ENCODE results near the gene GRID2. TPM values are rescaled to one million over a fixed set of nuclear protein-coding genes. Genes with fewer than 3 reads are reported as not detected.

The GRID2 gene
- total and polyA plus RNA-seq, 2 donors from 2014 or later = 0.19 TPM; not detected in 1

DNA sequence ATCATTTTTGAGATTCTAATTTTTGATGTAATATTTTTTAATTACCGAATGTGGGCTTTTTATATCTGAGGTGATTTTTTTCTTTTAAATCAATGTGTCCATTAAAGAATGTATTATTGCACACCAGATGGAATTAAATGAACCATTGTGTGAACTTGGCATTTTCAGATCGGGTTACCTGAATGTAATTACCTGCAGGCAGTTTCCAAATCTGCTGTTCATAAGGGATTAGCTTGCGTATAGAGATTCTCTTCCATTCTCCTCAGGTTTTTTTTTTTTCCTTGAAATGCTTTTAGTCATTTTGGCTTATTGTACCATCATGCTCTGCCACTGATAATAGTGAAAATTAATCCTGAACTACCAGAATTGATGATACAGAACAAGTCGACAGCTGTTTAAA, 1013.3 kb downstream of the GRID2 start:
- Histone ChIP-seq H3K9me3 (ENCODE audit: control insufficient read depth in 2 of 3, insufficient read depth in 1 of 3, low read length in 3 of 3) (no peaks in the 10 kb centered on the region), H3K4me1 (ENCODE audit: control insufficient read depth in 2 of 3, insufficient read depth in 2 of 3, low read depth in 1 of 3, low read length in 3 of 3) (no peaks in the 10 kb centered on the region), H3K4me3 (ENCODE audit: low read length in 3 of 3) (no peak overlapping the region), H3K27ac (ENCODE audit: low read depth in 2 of 2, low read length in 2 of 2) (no peak overlapping the region), H3K9ac (ENCODE audit: low read length in 3 of 3) (no peak overlapping the region), H3K36me3 (ENCODE audit: control insufficient read depth in 2 of 3, insufficient read depth in 3 of 3, low read length in 3 of 3) (no peaks in the 10 kb centered on the region), H3K27me3 (ENCODE audit: control insufficient read depth, insufficient read depth, low read length) (no peaks in the 10 kb centered on the region)
- intact Hi-C loops (cut with DNase I) = no loop called here
- no peak for DNase-seq
- TF ChIP-seq, protein P1, sequence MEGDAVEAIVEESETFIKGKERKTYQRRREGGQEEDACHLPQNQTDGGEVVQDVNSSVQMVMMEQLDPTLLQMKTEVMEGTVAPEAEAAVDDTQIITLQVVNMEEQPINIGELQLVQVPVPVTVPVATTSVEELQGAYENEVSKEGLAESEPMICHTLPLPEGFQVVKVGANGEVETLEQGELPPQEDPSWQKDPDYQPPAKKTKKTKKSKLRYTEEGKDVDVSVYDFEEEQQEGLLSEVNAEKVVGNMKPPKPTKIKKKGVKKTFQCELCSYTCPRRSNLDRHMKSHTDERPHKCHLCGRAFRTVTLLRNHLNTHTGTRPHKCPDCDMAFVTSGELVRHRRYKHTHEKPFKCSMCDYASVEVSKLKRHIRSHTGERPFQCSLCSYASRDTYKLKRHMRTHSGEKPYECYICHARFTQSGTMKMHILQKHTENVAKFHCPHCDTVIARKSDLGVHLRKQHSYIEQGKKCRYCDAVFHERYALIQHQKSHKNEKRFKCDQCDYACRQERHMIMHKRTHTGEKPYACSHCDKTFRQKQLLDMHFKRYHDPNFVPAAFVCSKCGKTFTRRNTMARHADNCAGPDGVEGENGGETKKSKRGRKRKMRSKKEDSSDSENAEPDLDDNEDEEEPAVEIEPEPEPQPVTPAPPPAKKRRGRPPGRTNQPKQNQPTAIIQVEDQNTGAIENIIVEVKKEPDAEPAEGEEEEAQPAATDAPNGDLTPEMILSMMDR (IDR thresholded peaks at IDR 0.05; ENCODE audit: borderline replicate concordance, extremely low read depth, insufficient read depth) = no peak
- FAIRE-seq = no peak

DNA sequence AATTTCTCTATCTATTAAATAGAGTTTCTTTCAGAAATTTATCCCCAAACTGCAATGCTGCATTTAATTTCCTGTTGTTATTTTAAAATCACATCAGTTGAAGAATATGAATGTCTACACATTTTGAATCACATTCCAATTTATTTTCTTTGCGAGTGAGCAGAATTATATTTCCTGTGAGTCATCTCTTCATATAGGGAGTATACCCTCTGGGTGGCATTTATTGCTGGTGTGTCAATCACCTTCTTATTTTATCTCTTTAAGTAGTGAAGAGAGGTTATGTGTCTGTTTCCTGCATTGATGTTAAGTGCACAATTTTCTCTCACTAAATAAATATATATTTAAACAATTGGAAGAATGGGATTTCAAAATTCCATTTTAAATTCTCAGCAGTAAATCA, 1013.8 kb downstream of the GRID2 start:
- Histone ChIP-seq H3K4me1 (ENCODE audit: control insufficient read depth in 2 of 3, insufficient read depth in 2 of 3, low read depth in 1 of 3, low read length in 3 of 3) (no peaks in the 10 kb centered on the region), H3K27me3 (ENCODE audit: control insufficient read depth, insufficient read depth, low read length) (no peaks in the 10 kb centered on the region), H3K36me3 (ENCODE audit: control insufficient read depth in 2 of 3, insufficient read depth in 3 of 3, low read length in 3 of 3) (no peaks in the 10 kb centered on the region), H3K9ac (ENCODE audit: low read length in 3 of 3) (no peak overlapping the region), H3K9me3 (ENCODE audit: control insufficient read depth in 2 of 3, insufficient read depth in 1 of 3, low read length in 3 of 3) (no peaks in the 10 kb centered on the region), H3K27ac (ENCODE audit: low read depth in 2 of 2, low read length in 2 of 2) (no peak overlapping the region), H3K4me3 (ENCODE audit: low read length in 3 of 3) (no peak overlapping the region)
- no peak for FAIRE-seq
- intact Hi-C loops (cut with DNase I) = no loop called here
- TF ChIP-seq, protein P1 (IDR thresholded peaks at IDR 0.05; ENCODE audit: borderline replicate concordance, extremely low read depth, insufficient read depth) = no peak
- DNase-seq = no peak

DNA sequence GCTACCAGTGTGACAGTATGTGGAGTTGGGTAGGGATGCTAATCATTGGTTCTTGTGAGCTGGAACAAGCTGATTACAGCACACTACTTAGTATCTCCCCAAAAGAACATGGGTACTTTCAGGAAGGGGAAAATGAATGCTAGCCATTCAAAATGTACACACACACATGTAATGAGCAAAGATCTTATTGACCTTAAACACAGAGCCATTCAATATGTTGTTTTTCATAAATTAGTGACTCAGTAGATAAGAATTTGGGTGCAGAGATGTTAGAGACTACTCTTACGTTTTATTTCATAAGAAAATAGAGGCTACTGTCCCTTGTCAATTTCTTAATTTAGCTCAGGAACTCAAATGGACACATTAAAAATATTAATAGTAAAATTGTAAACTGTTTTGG, 1015.3 kb downstream of the GRID2 start:
- DNase-seq (no peak), FAIRE-seq (no peak)
- Histone ChIP-seq H3K9ac (ENCODE audit: low read length in 3 of 3) (no peak overlapping the region), H3K4me1 (ENCODE audit: control insufficient read depth in 2 of 3, insufficient read depth in 2 of 3, low read depth in 1 of 3, low read length in 3 of 3) (no peaks in the 10 kb centered on the region), H3K27ac (ENCODE audit: low read depth in 2 of 2, low read length in 2 of 2) (no peak overlapping the region), H3K9me3 (ENCODE audit: control insufficient read depth in 2 of 3, insufficient read depth in 1 of 3, low read length in 3 of 3) (no peaks in the 10 kb centered on the region), H3K27me3 (ENCODE audit: control insufficient read depth, insufficient read depth, low read length) (no peaks in the 10 kb centered on the region), H3K36me3 (ENCODE audit: control insufficient read depth in 2 of 3, insufficient read depth in 3 of 3, low read length in 3 of 3) (no peaks in the 10 kb centered on the region), H3K4me3 (ENCODE audit: low read length in 3 of 3) (no peak overlapping the region)
- intact Hi-C loops (cut with DNase I) = no loop called here
- TF ChIP-seq, protein P1 (IDR thresholded peaks at IDR 0.05; ENCODE audit: borderline replicate concordance, extremely low read depth, insufficient read depth) = no peak

DNA sequence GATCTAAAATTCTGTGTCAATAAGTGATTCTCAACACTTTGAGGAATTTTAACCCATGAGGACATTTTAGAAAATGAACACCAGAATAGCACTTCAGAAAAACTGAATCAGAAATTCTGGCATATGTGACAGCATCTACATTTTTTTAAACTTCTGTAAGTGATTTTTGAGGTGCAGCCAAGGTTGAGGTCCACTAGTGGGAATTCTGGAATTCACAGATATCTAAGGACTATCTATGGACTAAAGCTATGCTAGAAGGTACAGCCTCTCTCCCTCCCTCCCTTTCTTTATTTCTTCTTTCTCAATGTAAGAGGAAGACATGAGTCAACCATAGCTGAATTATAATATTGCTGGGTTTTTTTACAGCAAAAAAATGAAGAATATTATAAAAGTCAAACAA, 1016.6 kb downstream of the GRID2 start:
- no peaks in the 10 kb centered on the region for H3K27me3 ChIP-seq (ENCODE audit: control insufficient read depth, insufficient read depth, low read length)
- DNase-seq (no peak), FAIRE-seq (no peak)
- H3K36me3 ChIP-seq (ENCODE audit: control insufficient read depth in 2 of 3, insufficient read depth in 3 of 3, low read length in 3 of 3) = no peaks in the 10 kb centered on the region
- H3K4me1 ChIP-seq (ENCODE audit: control insufficient read depth in 2 of 3, insufficient read depth in 2 of 3, low read depth in 1 of 3, low read length in 3 of 3) = no peaks in the 10 kb centered on the region
- no peak overlapping the region for H3K4me3 ChIP-seq (ENCODE audit: low read length in 3 of 3)
- TF ChIP-seq, protein P1 (IDR thresholded peaks at IDR 0.05; ENCODE audit: borderline replicate concordance, extremely low read depth, insufficient read depth) = no peak
- no peaks in the 10 kb centered on the region for H3K9me3 ChIP-seq (ENCODE audit: control insufficient read depth in 2 of 3, insufficient read depth in 1 of 3, low read length in 3 of 3)
- H3K27ac ChIP-seq (ENCODE audit: low read depth in 2 of 2, low read length in 2 of 2) = no peak overlapping the region
- H3K9ac ChIP-seq (ENCODE audit: low read length in 3 of 3) = no peak overlapping the region
- intact Hi-C loops (cut with DNase I) = no loop called here

Data from kidney (tissue), 14 donors.